ENCODE results near the gene VWA2.

Gene VWA2

GRCh38 chr10:114293075-114293474, 54.0 kb downstream of the VWA2 start:
- in situ Hi-C loops (cut with MboI; ENCODE audit: low sequenced_read_pairs, unreplicated experiment) = loop anchor here (25.0 kb wide), 1 partner anchor 844 kb away; no protein-coding TSS in a partner anchor
- no peak for DNase-seq (ENCODE audit: low spot score)
- TF ChIP-seq, protein P1, sequence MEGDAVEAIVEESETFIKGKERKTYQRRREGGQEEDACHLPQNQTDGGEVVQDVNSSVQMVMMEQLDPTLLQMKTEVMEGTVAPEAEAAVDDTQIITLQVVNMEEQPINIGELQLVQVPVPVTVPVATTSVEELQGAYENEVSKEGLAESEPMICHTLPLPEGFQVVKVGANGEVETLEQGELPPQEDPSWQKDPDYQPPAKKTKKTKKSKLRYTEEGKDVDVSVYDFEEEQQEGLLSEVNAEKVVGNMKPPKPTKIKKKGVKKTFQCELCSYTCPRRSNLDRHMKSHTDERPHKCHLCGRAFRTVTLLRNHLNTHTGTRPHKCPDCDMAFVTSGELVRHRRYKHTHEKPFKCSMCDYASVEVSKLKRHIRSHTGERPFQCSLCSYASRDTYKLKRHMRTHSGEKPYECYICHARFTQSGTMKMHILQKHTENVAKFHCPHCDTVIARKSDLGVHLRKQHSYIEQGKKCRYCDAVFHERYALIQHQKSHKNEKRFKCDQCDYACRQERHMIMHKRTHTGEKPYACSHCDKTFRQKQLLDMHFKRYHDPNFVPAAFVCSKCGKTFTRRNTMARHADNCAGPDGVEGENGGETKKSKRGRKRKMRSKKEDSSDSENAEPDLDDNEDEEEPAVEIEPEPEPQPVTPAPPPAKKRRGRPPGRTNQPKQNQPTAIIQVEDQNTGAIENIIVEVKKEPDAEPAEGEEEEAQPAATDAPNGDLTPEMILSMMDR (IDR thresholded peaks at IDR 0.05; ENCODE audit: borderline replicate concordance, control extremely low read depth, extremely low read depth, insufficient read depth, missing control alignments) = no peak

DNA sequence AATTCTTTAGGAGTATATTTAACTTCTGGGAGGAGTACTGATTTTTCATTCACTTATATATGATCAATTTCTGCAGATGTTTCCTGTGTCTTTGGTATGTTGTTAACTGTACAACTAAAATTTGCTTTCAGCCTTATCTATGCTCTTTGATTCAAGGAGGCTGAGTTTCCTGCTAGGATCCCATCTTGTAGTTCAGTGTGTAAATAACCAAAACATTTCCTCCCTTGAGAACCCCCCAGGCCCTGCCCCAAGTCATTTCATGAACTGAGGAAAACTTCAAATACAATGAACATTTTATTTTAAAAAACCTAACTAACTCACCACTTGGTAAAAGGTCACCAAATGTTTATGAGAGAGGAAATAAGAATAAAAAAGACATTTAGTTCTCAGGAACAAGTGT, 55.5 kb downstream of the VWA2 start:
- no peak for DNase-seq (ENCODE audit: low spot score)
- in situ Hi-C loops (cut with MboI; ENCODE audit: low sequenced_read_pairs, unreplicated experiment) = loop anchor here (25.0 kb wide), 1 partner anchor 843 kb away; no protein-coding TSS in a partner anchor
- TF ChIP-seq, protein P1 (IDR thresholded peaks at IDR 0.05; ENCODE audit: borderline replicate concordance, control extremely low read depth, extremely low read depth, insufficient read depth, missing control alignments) = no peak

- in situ Hi-C loops (cut with MboI; ENCODE audit: low sequenced_read_pairs, unreplicated experiment) = loop anchor here (25.0 kb wide), 1 partner anchor 842 kb away; no protein-coding TSS in a partner anchor
- DNase-seq (ENCODE audit: low spot score) = no peak
- TF ChIP-seq, protein P1 (IDR thresholded peaks at IDR 0.05; ENCODE audit: borderline replicate concordance, control extremely low read depth, extremely low read depth, insufficient read depth, missing control alignments) = no peak
Observed at GRCh38 chr10:114295393-114295792, 56.3 kb downstream of the VWA2 start.

DNA sequence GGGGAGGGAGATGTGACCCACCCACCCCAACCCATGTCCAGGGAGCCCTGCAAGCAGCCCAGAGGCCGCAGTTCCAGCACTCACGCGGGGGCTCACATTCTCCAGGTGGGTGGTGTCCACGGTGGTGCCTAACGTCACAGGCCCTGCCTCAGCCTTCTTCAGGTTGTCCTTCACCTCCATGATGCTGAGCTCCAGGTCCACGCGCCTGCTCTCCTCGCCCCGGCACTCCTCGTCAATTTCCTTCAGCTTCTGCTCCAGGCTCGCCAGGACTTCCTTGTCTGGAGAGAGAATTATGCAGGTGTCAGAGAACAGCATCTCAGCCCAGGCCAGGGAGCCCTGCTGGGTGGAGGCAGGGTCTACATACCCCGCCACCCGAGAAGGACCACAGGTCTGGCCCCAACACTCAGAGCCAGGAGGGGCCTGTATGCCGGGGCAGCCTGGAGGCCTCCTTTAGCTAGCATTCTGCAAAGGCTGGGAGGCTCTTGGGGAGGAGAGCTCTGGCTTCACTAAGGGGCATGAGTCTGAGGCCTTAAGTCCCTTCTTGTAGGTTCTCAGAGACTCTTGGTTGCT, 58.2 kb downstream of the VWA2 start:
- DNase-seq (ENCODE audit: low spot score) = no peak
- in situ Hi-C loops (cut with MboI; ENCODE audit: low sequenced_read_pairs, unreplicated experiment) = loop anchor here (25.0 kb wide), 1 partner anchor 840 kb away; no protein-coding TSS in a partner anchor

GRCh38 chr10:114300036-114300645, 61.1 kb downstream of the VWA2 start:
- in situ Hi-C loops (cut with MboI; ENCODE audit: low sequenced_read_pairs, unreplicated experiment) = loop anchor here (10.0 kb wide), 1 partner anchor 245 kb away; no protein-coding TSS in a partner anchor
- DNase-seq (ENCODE audit: low spot score) = no peak
- TF ChIP-seq, protein P1 (IDR thresholded peaks at IDR 0.05; ENCODE audit: borderline replicate concordance, control extremely low read depth, extremely low read depth, insufficient read depth, missing control alignments) = no peak

More for the DNA sequence above, 58.2 kb downstream of the VWA2 start:
- TF ChIP-seq, protein P1 (IDR thresholded peaks at IDR 0.05; ENCODE audit: borderline replicate concordance, control extremely low read depth, extremely low read depth, insufficient read depth, missing control alignments) = no peak

DNA sequence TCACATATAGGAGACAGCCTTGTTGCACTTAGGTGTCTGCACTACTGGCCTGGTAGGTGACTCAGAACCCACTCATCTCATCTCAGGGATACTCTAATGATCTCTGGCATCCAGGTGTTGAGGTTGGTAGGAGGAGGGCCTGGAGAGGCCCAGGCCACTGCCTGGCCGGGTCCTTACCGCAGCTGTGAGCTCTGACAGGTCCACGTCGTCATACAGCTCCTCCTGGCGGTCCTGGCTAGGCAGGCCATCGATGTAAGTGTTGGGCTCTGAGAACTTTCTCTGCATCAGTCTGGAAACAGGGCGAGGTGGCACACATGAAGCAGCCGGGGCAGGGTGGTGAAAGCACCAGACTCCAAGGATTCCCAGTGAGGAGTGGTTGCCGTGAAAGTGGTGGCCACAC, 62.1 kb downstream of the VWA2 start:
- DNase-seq (ENCODE audit: low spot score) = no peak
- TF ChIP-seq, protein P1 (IDR thresholded peaks at IDR 0.05; ENCODE audit: borderline replicate concordance, control extremely low read depth, extremely low read depth, insufficient read depth, missing control alignments) = no peak
- in situ Hi-C loops (cut with MboI; ENCODE audit: low sequenced_read_pairs, unreplicated experiment) = loop anchor here (10.0 kb wide), 1 partner anchor 244 kb away; no protein-coding TSS in a partner anchor

Measured in GM13976 (cell line).